SKM-1 treated with dmso at 0.1 percent for 144 hours (cell line): ENCODE results near the gene PTGES2.
"Not testable (repeated sequence)": the region's sequence is repeated elsewhere in the genome, so short reads cannot be mapped to it uniquely, and the experiment has no call there.

Experiments used
- DNase-seq: peaks from one replicate; lab custom pipeline; 2025; ENCODE audit not compliant: unreplicated experiment; lab: John Stamatoyannopoulos, UW

PTGES2 gene

DNA sequence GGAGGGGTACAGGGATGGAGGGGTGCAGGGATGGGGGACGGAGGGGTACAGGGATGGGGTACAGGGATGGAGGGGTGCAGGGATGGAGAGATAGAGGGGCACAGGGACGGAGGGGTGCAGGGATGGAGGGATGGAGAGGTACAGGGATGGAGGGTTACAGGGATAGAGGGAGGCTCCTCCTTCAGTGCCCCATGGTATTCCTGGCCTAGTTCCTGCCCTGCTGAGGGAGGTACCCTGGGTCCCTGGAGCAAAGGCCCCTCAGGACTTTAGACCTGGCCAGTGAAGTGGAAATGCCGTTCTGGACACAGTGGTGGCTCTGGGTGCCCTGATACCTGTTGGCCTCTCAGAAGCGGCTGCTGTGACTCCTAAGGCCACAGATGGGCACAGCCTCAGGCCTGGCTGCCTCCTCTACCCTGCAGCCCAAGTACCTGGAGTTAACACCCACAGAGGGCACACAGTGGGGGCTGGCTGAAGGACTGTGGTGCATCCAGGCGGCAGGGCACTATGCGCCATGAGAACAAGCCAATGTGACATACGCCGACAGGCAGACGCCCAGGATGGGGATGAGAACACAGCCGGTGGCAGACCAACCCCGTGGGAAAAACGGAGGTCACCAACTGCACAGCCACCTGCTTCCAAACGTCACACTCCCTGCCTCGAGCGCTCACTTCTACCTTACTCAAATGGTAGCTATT, 8.4 kb downstream of the PTGES2 start:
- DNase-seq, result no peak

DNA sequence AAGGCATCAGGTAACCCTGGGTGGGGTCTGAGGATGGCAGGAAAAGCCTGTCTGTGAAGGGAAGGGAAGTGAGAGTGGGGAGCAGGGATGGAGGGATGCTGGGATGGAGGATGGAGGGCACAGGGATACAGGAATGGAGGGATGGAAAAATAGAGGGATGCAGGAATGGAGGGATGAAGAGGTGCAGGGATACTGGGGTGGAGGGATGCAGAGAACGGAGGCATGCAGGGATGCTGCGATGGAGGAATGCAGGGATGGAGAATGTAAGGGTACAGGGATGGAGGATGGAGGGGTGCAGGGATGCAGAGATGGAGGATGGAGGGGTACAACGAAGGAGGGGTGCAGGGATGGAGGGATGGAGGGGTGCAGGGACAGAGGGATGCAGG, 9.1 kb downstream of the PTGES2 start:
- DNase-seq, result no peak

GRCh38 chr9:128117613-128118471, 9.7 kb downstream of the PTGES2 start:
- peak; percentile 82 for DNase-seq

GRCh38 chr9:128116104-128117083, 11.1 kb downstream of the PTGES2 start:
- no peak for DNase-seq

DNA sequence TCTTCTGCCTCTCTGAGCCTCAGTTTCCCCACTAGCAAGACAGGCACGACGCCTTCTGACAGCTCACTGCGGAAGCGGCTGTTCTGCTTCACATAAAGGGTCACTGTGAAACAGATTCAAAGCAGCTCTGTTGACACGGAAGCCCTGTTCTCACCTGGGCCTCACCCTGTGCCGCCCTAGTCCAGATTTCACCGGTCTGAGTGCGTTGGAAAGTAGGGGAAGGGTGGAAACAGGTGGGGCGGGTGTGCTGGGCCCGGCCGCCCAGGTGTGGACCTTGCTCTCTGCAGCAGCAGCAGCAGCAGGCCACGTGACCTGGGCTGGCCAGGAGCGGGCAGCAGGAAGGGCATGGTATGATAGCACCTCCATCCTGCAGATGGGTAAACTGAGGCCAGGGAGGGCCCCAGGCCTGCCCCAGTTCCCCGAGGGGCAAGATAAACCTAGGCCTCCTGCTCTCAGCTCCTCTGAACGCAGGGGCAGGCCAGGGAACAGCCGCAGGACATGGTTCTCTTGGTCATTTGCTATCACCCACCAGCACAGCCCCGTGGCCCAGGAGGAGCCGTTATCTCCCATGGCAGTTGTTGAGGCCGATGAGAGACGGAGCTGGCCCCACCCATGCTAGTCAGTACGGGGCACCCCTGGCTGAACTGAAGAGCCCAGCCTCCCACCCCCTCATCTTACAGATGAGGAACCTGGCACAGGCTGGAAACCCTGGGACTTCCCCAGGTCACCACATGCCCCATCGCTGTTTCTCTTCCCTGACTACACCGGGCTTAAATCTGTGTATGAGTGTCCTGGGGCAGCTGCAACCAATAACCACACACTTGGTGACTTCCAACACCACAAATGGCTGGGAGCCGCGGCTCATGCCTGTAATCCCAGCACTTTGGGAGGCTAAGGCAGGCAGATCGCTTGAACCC, 12.1 kb downstream of the PTGES2 start:
- DNase-seq, result no peak

DNA sequence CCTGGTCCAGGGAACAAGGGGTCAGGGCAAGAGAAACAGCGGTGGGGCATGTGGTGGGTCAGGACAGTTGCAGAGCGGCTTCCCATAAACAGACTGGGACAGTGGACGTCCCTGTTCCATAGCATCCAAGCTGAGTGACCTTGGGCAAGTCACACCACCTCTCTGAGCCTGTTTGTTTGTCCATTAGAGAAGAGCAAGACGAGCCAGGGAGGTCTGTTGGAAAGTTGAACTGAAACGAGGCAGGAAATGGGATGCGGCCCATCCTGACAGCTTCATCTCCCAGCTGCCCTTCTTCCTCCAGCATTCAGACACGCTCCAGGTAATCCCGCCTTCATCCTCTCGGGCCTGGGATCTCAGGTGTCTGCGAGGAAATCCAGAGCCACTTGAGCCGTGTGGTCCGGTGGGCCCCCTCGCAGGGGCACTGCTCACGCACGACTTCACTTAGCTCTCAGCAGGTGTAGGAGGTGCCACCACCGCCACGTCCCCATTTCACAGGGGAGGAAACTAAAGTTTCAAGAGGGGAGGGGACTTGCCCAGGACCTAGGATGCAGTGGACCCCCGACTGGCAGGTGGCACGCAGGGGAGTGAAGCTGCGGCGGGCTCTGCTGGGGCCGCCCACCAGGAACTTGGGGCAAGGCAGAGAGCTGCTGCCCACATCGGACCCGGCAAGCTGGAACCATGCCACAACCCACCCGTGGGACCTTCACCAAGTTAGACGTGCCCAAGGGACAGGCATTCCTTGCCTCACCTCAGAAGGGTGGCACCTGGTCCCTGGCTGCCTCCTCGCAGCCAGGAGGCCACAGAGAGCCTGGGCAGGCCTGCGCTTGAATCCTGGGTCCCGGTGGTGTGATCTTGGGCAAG, 13.0 kb downstream of the PTGES2 start:
- no peak for DNase-seq

GRCh38 chr9:128113526-128114325, 13.8 kb downstream of the PTGES2 start:
- DNase-seq, result no peak

DNA sequence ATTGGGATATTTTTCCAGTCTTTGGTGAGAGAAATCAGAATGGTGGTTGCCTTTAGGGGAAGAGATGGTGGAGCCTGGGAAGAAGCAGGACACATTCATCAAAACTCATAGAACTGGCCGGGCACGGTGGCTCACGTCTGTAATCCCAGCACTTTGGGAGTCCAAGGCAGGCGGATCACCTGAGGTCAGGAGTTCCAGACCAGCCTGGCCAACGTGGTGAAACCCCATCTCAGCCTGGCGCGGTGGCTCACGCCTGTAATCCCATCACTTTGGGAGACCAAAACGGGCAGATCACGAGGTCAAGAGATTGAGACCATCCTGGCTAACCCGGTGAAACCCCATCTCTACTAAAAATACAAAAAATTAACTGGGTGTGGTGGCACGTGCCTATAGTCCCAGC, 15.8 kb downstream of the PTGES2 start:
- not testable (repeated sequence) for DNase-seq

GRCh38 chr9:128109050-128109709, 18.3 kb downstream of the PTGES2 start:
- DNase-seq, result no peak

DNA sequence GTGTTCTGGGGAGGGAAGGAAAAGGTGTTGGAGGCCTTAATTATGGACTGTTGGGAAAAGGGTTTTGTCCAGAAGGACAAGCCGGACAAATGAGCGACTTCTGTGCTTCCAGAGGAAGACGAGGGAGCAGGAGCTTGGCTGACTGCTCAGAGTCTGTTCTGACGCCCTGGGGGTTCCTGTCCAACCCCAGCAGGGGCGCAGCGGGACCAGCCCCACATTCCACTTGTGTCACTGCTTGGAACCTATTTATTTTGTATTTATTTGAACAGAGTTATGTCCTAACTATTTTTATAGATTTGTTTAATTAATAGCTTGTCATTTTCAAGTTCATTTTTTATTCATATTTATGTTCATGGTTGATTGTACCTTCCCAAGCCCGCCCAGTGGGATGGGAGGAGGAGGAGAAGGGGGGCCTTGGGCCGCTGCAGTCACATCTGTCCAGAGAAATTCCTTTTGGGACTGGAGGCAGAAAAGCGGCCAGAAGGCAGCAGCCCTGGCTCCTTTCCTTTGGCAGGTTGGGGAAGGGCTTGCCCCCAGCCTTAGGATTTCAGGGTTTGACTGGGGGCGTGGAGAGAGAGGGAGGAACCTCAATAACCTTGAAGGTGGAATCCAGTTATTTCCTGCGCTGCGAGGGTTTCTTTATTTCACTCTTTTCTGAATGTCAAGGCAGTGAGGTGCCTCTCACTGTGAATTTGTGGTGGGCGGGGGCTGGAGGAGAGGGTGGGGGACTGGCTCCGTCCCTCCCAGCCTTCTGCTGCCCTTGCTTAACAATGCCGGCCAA, 19.1 kb downstream of the PTGES2 start:
- no peak for DNase-seq

- no peak for DNase-seq
Measured at GRCh38 chr9:128107468-128108268, 19.9 kb downstream of the PTGES2 start.

GRCh38 chr9:128106940-128107467, 20.5 kb downstream of the PTGES2 start:
- no peak for DNase-seq

DNA sequence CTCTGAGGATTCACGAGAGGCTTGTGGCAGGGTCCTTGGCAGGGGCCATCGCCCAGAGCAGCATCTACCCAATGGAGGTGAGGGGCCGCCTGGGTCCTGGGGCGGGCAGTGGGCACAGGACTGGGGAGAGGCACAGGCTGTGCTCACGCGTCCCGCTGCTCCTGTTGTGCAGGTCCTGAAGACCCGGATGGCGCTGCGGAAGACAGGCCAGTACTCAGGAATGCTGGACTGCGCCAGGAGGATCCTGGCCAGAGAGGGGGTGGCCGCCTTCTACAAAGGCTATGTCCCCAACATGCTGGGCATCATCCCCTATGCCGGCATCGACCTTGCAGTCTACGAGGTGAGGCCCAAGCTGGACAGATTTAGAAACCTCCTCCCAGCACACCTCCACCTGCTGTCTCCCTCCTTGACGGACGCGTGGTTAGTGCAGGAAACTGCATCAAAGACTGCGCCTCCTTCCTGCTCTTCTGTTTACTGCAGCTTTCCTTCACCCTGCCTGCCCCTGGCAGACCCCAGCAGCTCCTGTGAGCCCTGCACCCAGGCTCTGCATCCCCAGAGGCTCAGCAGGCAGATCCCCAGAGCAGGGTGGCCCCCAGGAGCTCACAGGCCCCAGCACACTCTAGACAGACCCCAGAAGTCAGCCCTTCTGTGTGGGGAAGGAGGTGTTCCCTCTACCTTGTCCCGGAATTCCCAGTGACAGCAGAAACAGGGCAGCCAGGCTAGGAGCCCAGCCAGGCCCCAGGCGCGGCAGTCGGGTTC, 21.2 kb downstream of the PTGES2 start:
- no peak for DNase-seq

GRCh38 chr9:128105538-128106175, 21.9 kb downstream of the PTGES2 start:
- no peak for DNase-seq

DNA sequence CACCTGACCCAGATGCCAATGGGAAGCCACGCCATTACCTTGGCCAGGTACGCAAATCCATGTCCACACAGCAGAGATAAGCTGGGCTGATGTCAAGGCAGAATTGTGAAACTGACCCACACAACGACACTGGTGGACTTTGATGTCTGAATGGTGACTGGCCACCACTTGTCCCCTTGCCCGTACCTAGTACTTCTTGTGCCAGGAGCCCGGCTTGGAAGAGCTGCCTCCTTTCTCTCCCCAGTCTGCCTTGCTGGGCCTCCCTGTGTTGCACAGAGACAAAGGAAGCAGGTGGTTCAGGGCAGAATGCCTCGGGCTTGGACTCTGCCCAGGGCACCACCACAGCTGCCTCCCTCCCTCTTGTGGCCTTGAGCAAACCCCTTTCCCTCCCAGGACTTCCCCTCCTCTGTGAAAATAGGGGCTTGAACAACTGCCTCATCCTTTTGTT, 23.3 kb downstream of the PTGES2 start:
- no peak for DNase-seq
